GM18951 (cell line): ENCODE data around the gene CACFD1.

Source experiments
- POLR2A ChIP-seq: IDR thresholded peaks from 4 replicates; pipeline ENCODE4 v1.6.1; 2011; ENCODE audit warnings: mild to moderate bottlenecking; ENCODE audit not compliant: insufficient read length, insufficient read depth; ENCODE audit errors: extremely low read depth
- in situ Hi-C: fragments of 300-500 bp; cut with MboI; formaldehyde crosslinking; loops from one replicate; pipeline ENCODE4 v1.12.0; 2022; ENCODE audit warnings: low sequenced_read_pairs, mixed read lengths, inconsistent platforms; ENCODE audit not compliant: unreplicated experiment

Gene CACFD1

GRCh38 chr9:133512253-133513213 lies 52.8 kb downstream of the CACFD1 start:
- TF ChIP-seq POLR2A = no peak
- in situ Hi-C loops = no loop called here

- no peak for TF ChIP-seq POLR2A
- in situ Hi-C loops = no loop called here
Observed at GRCh38 chr9:133513214-133514100, 53.7 kb downstream of the CACFD1 start.

GRCh38 chr9:133514460-133515239 lies 54.9 kb downstream of the CACFD1 start:
- in situ Hi-C loops = no loop called here
- no peak for TF ChIP-seq POLR2A

- in situ Hi-C loops = no loop called here
- TF ChIP-seq POLR2A = no peak
Observed at GRCh38 chr9:133515240-133515610, 55.4 kb downstream of the CACFD1 start.

- no peak for TF ChIP-seq POLR2A
- in situ Hi-C loops = no loop called here
Observed at GRCh38 chr9:133515615-133516255, 56.0 kb downstream of the CACFD1 start.

DNA sequence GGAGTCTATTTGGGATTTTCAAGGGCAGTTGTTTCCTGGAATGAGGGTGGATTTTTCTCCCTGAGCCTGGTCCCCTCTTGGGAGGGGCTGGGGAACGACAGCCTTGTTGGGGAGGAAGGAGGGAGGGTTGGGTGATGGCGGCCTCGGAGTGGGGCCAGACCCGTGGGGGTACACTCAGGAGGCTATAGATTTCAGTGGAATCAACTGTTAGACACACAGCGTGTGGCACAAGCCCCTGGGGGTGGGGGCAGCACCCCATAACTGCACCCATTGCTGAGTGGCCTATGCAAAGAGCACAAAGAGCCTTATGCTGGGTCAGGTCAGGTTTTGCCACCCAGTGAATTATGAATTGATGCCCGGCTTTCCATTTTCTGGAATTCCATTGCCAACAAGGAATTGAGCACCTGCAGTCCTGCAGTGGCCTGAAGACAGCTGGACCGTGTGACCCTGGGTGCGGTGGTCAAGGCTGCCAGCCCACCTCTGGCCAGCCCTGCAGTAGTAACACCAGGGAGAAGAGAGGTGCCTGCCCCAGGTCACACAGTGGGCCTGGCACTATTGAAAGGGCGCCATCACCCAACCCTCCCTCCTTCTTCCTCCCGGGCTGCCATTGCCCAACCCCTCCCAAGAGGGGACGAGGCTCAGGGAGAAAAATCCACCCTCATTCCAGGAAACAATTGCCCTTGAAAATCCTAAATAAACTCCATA lies 56.6 kb downstream of the CACFD1 start:
- no peak for TF ChIP-seq POLR2A
- in situ Hi-C loops = no loop called here

- TF ChIP-seq POLR2A = no peak
- in situ Hi-C loops = no loop called here
Observed at GRCh38 chr9:133516961-133517350, 57.2 kb downstream of the CACFD1 start.

DNA sequence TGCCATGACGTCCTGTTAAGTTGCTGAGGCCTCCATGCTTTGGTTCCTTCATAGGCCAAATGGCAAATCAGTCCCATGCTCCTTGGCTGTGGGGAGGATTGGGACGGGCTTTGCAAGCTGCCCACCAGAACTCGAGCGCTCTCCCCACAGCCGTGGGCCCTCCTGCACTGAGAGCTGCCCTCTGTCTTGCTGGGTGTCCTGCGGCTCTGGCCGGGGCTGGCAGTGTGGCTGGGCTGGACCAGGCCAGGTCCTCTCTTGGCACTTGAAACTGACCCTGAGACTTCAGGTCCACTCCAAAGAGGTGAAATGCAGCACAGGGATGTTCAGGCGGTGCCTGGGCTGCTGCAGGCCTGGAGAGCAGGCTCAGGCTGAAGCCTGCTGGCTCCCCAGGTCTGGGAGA lies 57.9 kb downstream of the CACFD1 start:
- in situ Hi-C loops = no loop called here
- TF ChIP-seq POLR2A = no peak

DNA sequence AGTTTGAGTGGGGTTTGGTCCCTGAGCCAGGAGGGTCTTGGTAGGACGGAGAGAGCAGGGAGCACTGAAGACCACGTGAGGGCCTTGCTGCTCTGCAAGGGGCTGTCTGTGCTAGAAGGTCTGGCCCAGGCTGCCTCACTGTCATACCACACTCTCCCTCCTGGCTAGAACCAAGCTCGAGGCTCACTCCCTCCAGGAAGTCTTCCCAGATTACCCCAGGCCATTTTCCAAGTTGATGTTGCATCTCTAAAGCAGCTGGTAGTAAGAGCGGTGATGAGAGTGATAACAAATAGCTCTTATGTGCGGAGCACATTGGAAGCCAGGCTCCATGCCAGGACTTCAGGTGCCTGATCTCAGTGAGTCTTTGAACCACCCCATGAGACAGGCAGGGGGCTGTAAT lies 58.4 kb downstream of the CACFD1 start:
- in situ Hi-C loops = no loop called here
- no peak for TF ChIP-seq POLR2A

DNA sequence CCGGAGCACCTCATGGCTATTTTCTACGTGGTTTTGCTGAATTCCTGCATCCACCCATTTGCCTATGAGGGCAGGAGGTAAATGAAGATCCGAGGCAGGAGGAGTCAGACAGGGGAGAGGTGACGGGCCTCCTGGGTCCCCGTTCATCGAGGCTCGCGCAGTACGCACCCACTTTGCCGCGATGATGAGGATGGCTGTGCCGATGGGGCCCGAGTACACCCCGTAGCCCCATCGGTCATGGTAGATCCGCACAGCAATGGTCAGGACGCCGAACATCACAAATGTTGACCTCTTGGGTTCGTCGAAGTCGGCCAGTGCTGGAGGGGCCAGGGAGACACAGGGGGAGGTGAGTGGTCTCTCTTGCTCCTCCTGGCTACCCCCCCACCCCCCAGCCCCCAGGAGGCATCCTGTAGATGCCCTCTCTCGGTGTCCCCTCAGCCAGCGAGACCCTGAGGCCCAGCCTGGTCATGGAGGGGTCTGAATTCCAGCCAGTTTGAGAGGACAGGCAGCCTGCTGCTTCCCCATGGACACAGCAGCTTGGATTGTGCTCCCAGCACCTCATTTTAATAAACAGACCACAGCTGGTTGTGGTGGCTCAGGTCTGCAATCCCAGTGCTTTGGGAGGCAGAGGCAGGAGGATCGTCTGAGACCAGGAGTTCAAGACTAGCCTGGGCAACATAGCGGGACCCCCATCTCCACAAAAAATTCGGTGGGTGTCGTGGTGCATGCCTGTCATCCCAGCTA lies 59.1 kb downstream of the CACFD1 start:
- in situ Hi-C loops = no loop called here
- no peak for TF ChIP-seq POLR2A

GRCh38 chr9:133519693-133520092 lies 59.9 kb downstream of the CACFD1 start:
- in situ Hi-C loops = no loop called here
- TF ChIP-seq POLR2A = no peak
